Measurements from ENCODE around the gene SEMA4B. TPM values are rescaled to one million over a fixed set of nuclear protein-coding genes. Genes with fewer than 3 reads are reported as not detected.
"Not testable (repeated sequence)": the region's sequence is repeated elsewhere in the genome, so short reads cannot be mapped to it uniquely, and the experiment has no call there.

The SEMA4B gene
- total RNA-seq, 1 experiment from 2014 or later: 13.5 TPM

GRCh38 chr15:90227816-90228772 is 27.0 kb downstream of the SEMA4B start:
- DNase-seq (ENCODE audit: low spot score): no peak

- DNase-seq (ENCODE audit: low spot score): no peak
Observed at GRCh38 chr15:90228960-90229359, 27.8 kb downstream of the SEMA4B start.

GRCh38 chr15:90230071-90230494 is 29.0 kb downstream of the SEMA4B start:
- no peak for DNase-seq (ENCODE audit: low spot score)

GRCh38 chr15:90230610-90231009 is 29.5 kb downstream of the SEMA4B start:
- no peak for DNase-seq (ENCODE audit: low spot score)

- DNase-seq (ENCODE audit: low spot score): no peak
Observed at GRCh38 chr15:90231028-90232017, 30.2 kb downstream of the SEMA4B start.

GRCh38 chr15:90232196-90232595 is 31.1 kb downstream of the SEMA4B start:
- DNase-seq (ENCODE audit: low spot score): no peak

- DNase-seq (ENCODE audit: low spot score): no peak
Observed at GRCh38 chr15:90232941-90233386, 31.8 kb downstream of the SEMA4B start.

- peak; percentile 90 for DNase-seq (ENCODE audit: low spot score)
Observed at GRCh38 chr15:90233387-90234095, 32.4 kb downstream of the SEMA4B start, which contains the start of gene CIB1. CIB1 (minus strand) TSS chr15:90233941; CDS start chr15:90233885, 56 bp downstream.

- no peak for DNase-seq (ENCODE audit: low spot score)
Observed at GRCh38 chr15:90234096-90234988, 33.2 kb downstream of the SEMA4B start, which contains the start of gene GDPGP1. GDPGP1 (plus strand) TSS chr15:90234209; CDS start chr15:90240909, 6,700 bp downstream.

- DNase-seq (ENCODE audit: low spot score): no peak
Observed at GRCh38 chr15:90239371-90239770, 38.2 kb downstream of the SEMA4B start.

GRCh38 chr15:90240856-90241255 is 39.7 kb downstream of the SEMA4B start:
- no peak for DNase-seq (ENCODE audit: low spot score)

- no peak for DNase-seq (ENCODE audit: low spot score)
Observed at GRCh38 chr15:90241343-90242192, 40.4 kb downstream of the SEMA4B start.

GRCh38 chr15:90243943-90244639 is 43.0 kb downstream of the SEMA4B start:
- DNase-seq (ENCODE audit: low spot score): no peak

- DNase-seq (ENCODE audit: low spot score): no peak
Observed at GRCh38 chr15:90248789-90249202, 47.7 kb downstream of the SEMA4B start.

- DNase-seq (ENCODE audit: low spot score): peak; percentile 81
Observed at GRCh38 chr15:90249203-90249863, 48.2 kb downstream of the SEMA4B start, which contains the start of gene TTLL13. TTLL13 (plus strand) TSS chr15:90249556; CDS start chr15:90250631, 1,075 bp downstream.

GRCh38 chr15:90257776-90258175 is 56.6 kb downstream of the SEMA4B start:
- DNase-seq (ENCODE audit: low spot score): no peak

GRCh38 chr15:90259524-90259923 is 58.4 kb downstream of the SEMA4B start:
- no peak for DNase-seq (ENCODE audit: low spot score)

- not testable (repeated sequence) for DNase-seq (ENCODE audit: low spot score)
Observed at GRCh38 chr15:90260731-90261130, 59.6 kb downstream of the SEMA4B start.
